ENCODE measurements around the gene WDR89. TPM values are rescaled to one million over a fixed set of nuclear protein-coding genes. Genes with fewer than 3 reads are reported as not detected.

WDR89 gene
- total and polyA plus RNA-seq, 4 donors, result 3.3 to 9.2 (median 5.5) TPM

DNA sequence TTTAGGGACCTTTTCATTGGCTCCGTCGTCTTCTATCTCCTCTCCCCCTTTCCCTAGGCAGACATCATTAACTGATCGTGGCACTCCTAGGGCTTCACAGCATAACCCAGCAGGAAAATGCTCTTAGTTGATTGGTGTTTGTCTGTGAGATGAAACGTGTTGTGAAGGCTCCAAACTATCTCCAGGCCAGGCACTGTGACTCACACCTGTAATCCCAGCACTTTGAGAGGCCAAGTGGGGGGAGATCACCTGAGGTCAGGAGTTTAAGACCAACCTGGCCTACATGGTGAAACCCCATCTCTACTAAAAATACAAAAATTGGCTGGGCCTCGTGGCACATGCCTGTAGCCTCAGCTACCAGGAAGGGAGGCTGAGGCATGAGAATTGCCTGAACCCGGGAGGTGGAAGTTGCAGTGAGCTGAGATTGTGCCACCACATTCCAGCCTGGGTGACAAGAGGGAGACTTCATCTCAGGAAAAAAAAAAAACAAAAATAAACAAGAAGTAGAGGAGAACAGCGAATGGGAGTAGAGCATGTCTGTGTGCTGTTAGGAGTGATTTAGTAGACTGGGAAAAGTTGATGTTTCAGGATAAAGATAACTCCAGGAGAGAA lies 32.3 kb upstream of the WDR89 start:
- Histone ChIP-seq H3K4me1 (ENCODE audit: control insufficient read depth in 4 of 4, insufficient read depth in 4 of 4, low read length in 3 of 4) (peaks cover 2 to 17% (median 13%) of the 10 kb centered on the region in 4 donors), H3K9me3 (ENCODE audit: control insufficient read depth in 4 of 4, low read length in 3 of 4) (no peaks in the 10 kb centered on the region), H3K36me3 (ENCODE audit: control insufficient read depth in 4 of 4, insufficient read depth in 3 of 4, low read depth in 1 of 4, low read length in 3 of 4) (peaks cover 0 to 10% (median 0%) of the 10 kb centered on the region in 4 donors), H3K27ac (ENCODE audit: low read depth in 1 of 2, low read length in 2 of 2) (no peak overlapping the region), H3K4me3 (ENCODE audit: low read depth in 1 of 3, low read length in 3 of 3) (no peak overlapping the region), H3K27me3 (ENCODE audit: control insufficient read depth in 4 of 4, insufficient read depth in 4 of 4, low read length in 3 of 4) (no peaks in the 10 kb centered on the region), H3K9ac (ENCODE audit: low read depth in 1 of 2, low read length in 2 of 2) (no peak overlapping the region)
- no peak for DNase-seq (ENCODE audit: low spot score)
- TF ChIP-seq, protein P1, sequence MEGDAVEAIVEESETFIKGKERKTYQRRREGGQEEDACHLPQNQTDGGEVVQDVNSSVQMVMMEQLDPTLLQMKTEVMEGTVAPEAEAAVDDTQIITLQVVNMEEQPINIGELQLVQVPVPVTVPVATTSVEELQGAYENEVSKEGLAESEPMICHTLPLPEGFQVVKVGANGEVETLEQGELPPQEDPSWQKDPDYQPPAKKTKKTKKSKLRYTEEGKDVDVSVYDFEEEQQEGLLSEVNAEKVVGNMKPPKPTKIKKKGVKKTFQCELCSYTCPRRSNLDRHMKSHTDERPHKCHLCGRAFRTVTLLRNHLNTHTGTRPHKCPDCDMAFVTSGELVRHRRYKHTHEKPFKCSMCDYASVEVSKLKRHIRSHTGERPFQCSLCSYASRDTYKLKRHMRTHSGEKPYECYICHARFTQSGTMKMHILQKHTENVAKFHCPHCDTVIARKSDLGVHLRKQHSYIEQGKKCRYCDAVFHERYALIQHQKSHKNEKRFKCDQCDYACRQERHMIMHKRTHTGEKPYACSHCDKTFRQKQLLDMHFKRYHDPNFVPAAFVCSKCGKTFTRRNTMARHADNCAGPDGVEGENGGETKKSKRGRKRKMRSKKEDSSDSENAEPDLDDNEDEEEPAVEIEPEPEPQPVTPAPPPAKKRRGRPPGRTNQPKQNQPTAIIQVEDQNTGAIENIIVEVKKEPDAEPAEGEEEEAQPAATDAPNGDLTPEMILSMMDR (IDR thresholded peaks at IDR 0.05; ENCODE audit: low read depth, low read length, missing input control), result no peak
- TF ChIP-seq, protein P2, sequence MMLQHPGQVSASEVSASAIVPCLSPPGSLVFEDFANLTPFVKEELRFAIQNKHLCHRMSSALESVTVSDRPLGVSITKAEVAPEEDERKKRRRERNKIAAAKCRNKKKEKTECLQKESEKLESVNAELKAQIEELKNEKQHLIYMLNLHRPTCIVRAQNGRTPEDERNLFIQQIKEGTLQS (IDR thresholded peaks at IDR 0.05), result no peak
- 87% methylated on average over 7 of the region's 7 CpGs for WGBS

DNA sequence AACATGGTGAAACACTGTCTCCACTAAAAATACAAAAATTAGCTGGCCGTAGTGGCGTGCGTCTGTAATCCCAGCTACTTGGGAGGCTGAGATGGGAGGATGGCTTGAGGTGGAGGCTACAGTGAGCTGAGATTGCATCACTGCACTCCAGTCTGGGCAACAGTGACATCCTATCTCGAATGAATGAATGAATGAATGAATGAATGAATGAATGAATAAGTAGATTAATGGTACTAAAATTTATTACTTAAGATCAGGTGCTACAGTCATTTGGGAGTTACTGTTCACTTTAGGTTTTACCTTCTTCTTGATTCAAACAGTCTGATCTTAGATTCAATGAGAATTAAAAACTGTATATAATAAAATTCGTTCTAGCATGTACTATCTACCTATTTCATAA lies 31.6 kb upstream of the WDR89 start:
- H3K27ac ChIP-seq (ENCODE audit: low read depth in 1 of 2, low read length in 2 of 2), result no peak overlapping the region
- WGBS, result 83% methylated on average over 5 of the region's 5 CpGs

DNA sequence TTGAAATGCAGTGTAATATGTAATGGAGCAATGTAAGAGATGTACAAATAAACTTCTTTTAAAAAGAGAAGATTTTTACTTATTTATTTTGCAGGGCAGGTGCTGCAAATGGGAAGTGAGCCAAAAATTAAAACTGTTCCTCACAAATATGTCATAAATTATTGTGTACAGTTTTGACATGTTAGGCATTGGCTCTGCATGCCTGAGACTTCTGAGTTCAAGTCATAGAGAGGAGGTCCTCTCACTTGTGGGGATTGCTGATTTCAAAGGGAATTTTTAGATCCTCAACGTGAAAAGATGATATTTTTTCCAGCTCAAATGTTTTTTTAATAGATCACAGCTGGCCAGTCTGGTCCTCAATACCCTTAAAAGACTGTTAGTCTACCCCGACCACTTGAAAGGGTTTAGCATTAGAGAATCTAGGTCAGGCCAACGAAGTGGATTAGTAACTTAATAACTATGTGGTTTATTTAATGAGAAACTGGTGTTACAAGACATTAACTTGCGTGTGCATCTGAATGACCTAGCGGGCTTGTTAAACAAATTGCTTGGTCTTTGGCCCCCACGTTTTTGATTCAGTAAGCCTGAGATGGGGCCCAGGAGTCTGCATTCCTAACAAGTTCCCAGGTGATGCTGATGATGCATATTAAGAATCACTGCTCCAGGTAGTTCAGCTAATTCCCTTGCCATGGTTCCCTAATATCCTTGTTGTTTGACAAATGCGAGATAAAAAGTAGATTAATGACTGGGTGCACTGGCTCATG lies 30.9 kb upstream of the WDR89 start:
- Histone ChIP-seq H3K9me3 (ENCODE audit: control insufficient read depth in 4 of 4, low read length in 3 of 4) (no peaks in the 10 kb centered on the region), H3K27me3 (ENCODE audit: control insufficient read depth in 4 of 4, insufficient read depth in 4 of 4, low read length in 3 of 4) (no peaks in the 10 kb centered on the region), H3K4me3 (ENCODE audit: low read depth in 1 of 3, low read length in 3 of 3) (no peak overlapping the region), H3K9ac (ENCODE audit: low read depth in 1 of 2, low read length in 2 of 2) (no peak overlapping the region), H3K4me1 (ENCODE audit: control insufficient read depth in 4 of 4, insufficient read depth in 4 of 4, low read length in 3 of 4) (peaks cover 2 to 17% (median 13%) of the 10 kb centered on the region in 4 donors), H3K36me3 (ENCODE audit: control insufficient read depth in 4 of 4, insufficient read depth in 3 of 4, low read depth in 1 of 4, low read length in 3 of 4) (peaks cover 0 to 6% (median 0%) of the 10 kb centered on the region in 4 donors), H3K27ac (ENCODE audit: low read depth in 1 of 2, low read length in 2 of 2) (no peak overlapping the region)
- no peak for DNase-seq (ENCODE audit: low spot score)
- WGBS, result 43% methylated on average over 7 of the region's 7 CpGs
- peak in 1 of 2 donors; percentile 5 for TF ChIP-seq RXRA (IDR thresholded peaks at IDR 0.05)
- no peak for TF ChIP-seq FOXA2 (IDR thresholded peaks at IDR 0.05)
- no peak for TF ChIP-seq FOXA1 (IDR thresholded peaks at IDR 0.05)
- TF ChIP-seq YY1 (IDR thresholded peaks at IDR 0.05), result no peak
- TF ChIP-seq GABPA (IDR thresholded peaks at IDR 0.05 in 1 of 2, conservative IDR thresholded peaks at IDR 0.05 in 1 of 2), result no peak
- no peak for TF ChIP-seq TAF1 (conservative IDR thresholded peaks at IDR 0.05)
- TF ChIP-seq, protein P2 (IDR thresholded peaks at IDR 0.05), result no peak
- TF ChIP-seq, protein P1 (IDR thresholded peaks at IDR 0.05; ENCODE audit: low read depth, low read length, missing input control), result no peak
- TF ChIP-seq SP1 (IDR thresholded peaks at IDR 0.05), result peak; percentile 18
- peak in 1 of 2 donors; percentile 9 for TF ChIP-seq HNF4A (conservative IDR thresholded peaks at IDR 0.05)
- TF ChIP-seq EGR1 (IDR thresholded peaks at IDR 0.05; ENCODE audit: low read depth in 2 of 2), result no peak

More for the DNA sequence above, 31.6 kb upstream of the WDR89 start:
- DNase-seq (ENCODE audit: low spot score), result no peak
- no peak overlapping the region for H3K4me3 ChIP-seq (ENCODE audit: low read depth in 1 of 3, low read length in 3 of 3)
- H3K9ac ChIP-seq (ENCODE audit: low read depth in 1 of 2, low read length in 2 of 2), result no peak overlapping the region
- TF ChIP-seq, protein P3, sequence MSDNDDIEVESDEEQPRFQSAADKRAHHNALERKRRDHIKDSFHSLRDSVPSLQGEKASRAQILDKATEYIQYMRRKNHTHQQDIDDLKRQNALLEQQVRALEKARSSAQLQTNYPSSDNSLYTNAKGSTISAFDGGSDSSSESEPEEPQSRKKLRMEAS (IDR thresholded peaks at IDR 0.05), result no peak
- H3K36me3 ChIP-seq (ENCODE audit: control insufficient read depth in 4 of 4, insufficient read depth in 3 of 4, low read depth in 1 of 4, low read length in 3 of 4), result peaks cover 0 to 10% (median 0%) of the 10 kb centered on the region in 4 donors
- peaks cover 2 to 17% (median 13%) of the 10 kb centered on the region in 4 donors for H3K4me1 ChIP-seq (ENCODE audit: control insufficient read depth in 4 of 4, insufficient read depth in 4 of 4, low read length in 3 of 4)
- no peaks in the 10 kb centered on the region for H3K27me3 ChIP-seq (ENCODE audit: control insufficient read depth in 4 of 4, insufficient read depth in 4 of 4, low read length in 3 of 4)
- no peaks in the 10 kb centered on the region for H3K9me3 ChIP-seq (ENCODE audit: control insufficient read depth in 4 of 4, low read length in 3 of 4)

Data from liver (tissue), 9 donors.